Ascending aorta (tissue), 2 donors: ENCODE results near the gene VAT1L. TPM values are rescaled to one million over a fixed set of nuclear protein-coding genes. Genes with fewer than 3 reads are reported as not detected.
A peak's percentile ranks its signal among the peaks of the same experiment; 100 is the strongest.

Experiments
- DNase-seq, 2 donors: peaks; one replicate each; pipeline ENCODE4 v3.0.0-alpha.2; 2019; ENCODE audit warnings: low spot score in 2 of 2
- H3K27ac ChIP-seq, 2 donors: fragments of 200-600 bp; sonication (generic); one replicate each; pipeline ENCODE4 v1.5.1; 2016 to 2017; ENCODE audit warnings: mild to moderate bottlenecking in 1 of 2
- H3K27me3 ChIP-seq: fragments of 200-600 bp; sonication (generic); one replicate; pipeline ENCODE4 v1.5.1; 2017
- H3K36me3 ChIP-seq, 2 donors: fragments of 200-600 bp; sonication (generic); one replicate each; pipeline ENCODE4 v1.5.1; 2016
- H3K4me1 ChIP-seq, 2 donors: fragments of 200-600 bp; sonication (generic); one replicate each; pipeline ENCODE4 v1.5.1; 2016 to 2017; ENCODE audit warnings: mild to moderate bottlenecking in 1 of 2
- H3K4me3 ChIP-seq, 2 donors: fragments of 200-600 bp; sonication (generic); one replicate each; pipeline ENCODE4 v1.5.1; 2016 to 2017; ENCODE audit warnings: mild to moderate bottlenecking in 1 of 2
- H3K9me3 ChIP-seq, 2 donors: fragments of 200-600 bp; sonication (generic); one replicate each; pipeline ENCODE4 v1.5.1; 2016
- intact Hi-C: fragments of 100-400 bp; cut with DNase I; formaldehyde crosslinking; loops from one replicate; pipeline ENCODE4 v1.15.1; 2023
- total RNA-seq: library from RNA; depleted of rRNA; stranded (reverse); fragments of >200 nt; gene quantifications from one replicate; pipeline ENCODE4 v1.1.0, GENCODE V29; 2016
- TF ChIP-seq, protein P1 (sequence below), 3 experiments: fragments of 200-600 bp in 2 of 3; fragments of 450-650 bp in 1 of 3; sonication (generic) in 2 of 3; IDR thresholded peaks; one replicate each; pipeline ENCODE4 v1.5.1; 2016 to 2019; ENCODE audit warnings: antibody characterized with exemption in 3 of 3, mild to moderate bottlenecking in 1 of 3, moderate library complexity in 1 of 3

VAT1L gene
- total RNA-seq, 1 donor from 2014 or later, result 12.6 TPM

DNA sequence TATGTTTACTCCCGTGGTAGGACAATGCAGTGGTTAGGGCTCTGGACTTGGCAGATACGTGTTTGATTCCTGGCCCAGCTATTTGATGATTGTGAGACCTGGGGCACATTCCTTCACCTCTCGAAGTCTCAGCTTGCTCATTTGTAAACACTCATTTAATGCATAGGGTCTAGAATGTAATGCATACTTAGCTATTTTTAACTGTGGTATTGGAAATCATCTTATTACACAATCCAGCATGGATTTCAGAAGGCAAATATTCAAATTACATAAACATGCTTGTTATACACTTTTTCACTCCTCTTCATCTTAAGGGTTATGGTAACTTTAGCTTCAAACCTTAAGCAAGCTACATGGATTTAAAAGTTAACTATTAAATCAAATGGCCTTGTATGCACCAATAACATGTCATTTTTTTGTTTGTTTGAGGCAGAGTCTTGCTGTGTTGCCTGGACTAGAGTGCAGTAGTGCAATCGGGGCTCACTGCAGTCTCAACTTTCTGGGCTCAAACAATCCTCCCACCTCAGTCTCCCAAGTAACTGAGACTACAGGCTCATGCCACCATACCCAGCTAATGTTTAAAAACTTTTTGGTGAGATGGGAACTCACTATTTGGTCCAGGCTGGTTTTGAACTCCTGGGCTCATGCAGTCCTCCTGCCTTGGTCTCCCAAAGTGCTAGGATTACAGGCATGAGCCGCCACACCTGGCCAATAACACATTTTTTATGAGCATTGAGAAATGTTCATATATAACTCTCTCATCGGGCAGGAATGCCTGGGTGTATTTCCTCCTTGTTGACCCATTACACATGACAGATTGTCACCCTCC, 52.5 kb downstream of the VAT1L start:
- Histone ChIP-seq H3K27me3 (no peaks in the 10 kb centered on the region), H3K36me3 (no peaks in the 10 kb centered on the region), H3K4me1 (no peaks in the 10 kb centered on the region), H3K9me3 (no peaks in the 10 kb centered on the region), H3K27ac (no peak overlapping the region), H3K4me3 (no peak overlapping the region)
- peak in 1 of 2 donors; percentile 22 for DNase-seq
- intact Hi-C loops, result no loop called here
- TF ChIP-seq, protein P1, sequence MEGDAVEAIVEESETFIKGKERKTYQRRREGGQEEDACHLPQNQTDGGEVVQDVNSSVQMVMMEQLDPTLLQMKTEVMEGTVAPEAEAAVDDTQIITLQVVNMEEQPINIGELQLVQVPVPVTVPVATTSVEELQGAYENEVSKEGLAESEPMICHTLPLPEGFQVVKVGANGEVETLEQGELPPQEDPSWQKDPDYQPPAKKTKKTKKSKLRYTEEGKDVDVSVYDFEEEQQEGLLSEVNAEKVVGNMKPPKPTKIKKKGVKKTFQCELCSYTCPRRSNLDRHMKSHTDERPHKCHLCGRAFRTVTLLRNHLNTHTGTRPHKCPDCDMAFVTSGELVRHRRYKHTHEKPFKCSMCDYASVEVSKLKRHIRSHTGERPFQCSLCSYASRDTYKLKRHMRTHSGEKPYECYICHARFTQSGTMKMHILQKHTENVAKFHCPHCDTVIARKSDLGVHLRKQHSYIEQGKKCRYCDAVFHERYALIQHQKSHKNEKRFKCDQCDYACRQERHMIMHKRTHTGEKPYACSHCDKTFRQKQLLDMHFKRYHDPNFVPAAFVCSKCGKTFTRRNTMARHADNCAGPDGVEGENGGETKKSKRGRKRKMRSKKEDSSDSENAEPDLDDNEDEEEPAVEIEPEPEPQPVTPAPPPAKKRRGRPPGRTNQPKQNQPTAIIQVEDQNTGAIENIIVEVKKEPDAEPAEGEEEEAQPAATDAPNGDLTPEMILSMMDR (IDR thresholded peaks at IDR 0.05), result no peak

DNA sequence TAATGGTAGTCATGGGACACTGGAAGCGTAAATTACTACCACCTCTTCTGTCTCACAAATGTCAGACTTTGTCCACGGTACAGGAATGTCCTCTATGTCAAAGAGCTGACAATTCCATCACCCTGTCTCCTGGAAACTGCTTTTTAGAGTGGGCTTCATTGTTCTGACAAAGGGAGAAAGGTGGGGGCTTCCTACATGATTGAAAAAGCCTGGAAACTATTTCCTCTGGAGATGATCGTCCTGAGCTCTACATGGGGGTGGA, 53.1 kb downstream of the VAT1L start:
- H3K4me3 ChIP-seq, result no peak overlapping the region
- no peaks in the 10 kb centered on the region for H3K27me3 ChIP-seq
- no peaks in the 10 kb centered on the region for H3K36me3 ChIP-seq
- H3K4me1 ChIP-seq, result no peaks in the 10 kb centered on the region
- H3K9me3 ChIP-seq, result no peaks in the 10 kb centered on the region
- intact Hi-C loops, result no loop called here
- TF ChIP-seq, protein P1 (IDR thresholded peaks at IDR 0.05), result no peak
- H3K27ac ChIP-seq, result no peak overlapping the region
- DNase-seq, result peak in 1 of 2 donors; percentile 38

DNA sequence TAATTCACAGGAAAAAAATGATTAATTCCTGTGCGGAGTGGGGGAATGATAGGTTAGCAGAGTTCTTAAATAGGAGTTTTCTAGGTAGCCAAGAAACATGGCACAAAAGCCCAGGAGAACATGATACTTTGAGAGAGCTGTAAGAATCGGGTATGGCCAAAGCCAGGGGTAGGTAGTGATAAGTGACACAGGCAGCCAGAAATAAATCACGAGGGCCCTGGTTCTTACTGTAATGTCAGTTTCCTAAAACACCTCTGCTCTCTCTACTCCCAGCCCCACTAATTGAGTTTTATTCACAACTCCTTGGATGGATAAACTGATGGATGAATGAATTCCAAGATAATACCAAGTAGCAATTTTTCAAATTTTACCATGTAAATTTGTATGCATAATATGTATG, 54.1 kb downstream of the VAT1L start:
- Histone ChIP-seq H3K4me1 (no peaks in the 10 kb centered on the region), H3K27me3 (no peaks in the 10 kb centered on the region), H3K27ac (no peak overlapping the region), H3K4me3 (no peak overlapping the region), H3K36me3 (peaks cover 0 to under 1% of the 10 kb centered on the region in 2 donors), H3K9me3 (no peaks in the 10 kb centered on the region)
- DNase-seq, result peak in 1 of 2 donors; percentile 30
- TF ChIP-seq, protein P1 (IDR thresholded peaks at IDR 0.05), result no peak
- intact Hi-C loops, result no loop called here

DNA sequence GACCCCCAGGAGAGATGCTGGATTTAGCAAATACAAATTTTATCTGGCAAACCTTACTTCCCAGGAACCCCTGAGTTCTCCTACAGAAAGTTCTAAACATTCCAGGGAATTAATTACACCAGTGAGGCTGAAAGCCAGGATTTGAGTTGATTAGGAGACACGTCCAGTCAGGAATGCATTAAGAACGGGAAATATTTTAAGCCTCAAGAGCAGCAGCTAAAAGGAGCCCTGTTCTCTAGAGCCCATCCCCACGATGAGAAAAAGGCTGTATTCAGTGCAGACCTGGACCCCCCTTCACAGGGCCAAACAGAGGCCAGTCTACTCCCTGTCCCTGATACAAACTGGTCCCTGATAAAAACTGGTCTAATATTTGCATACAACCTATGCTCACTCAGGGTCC, 55.0 kb downstream of the VAT1L start:
- H3K4me1 ChIP-seq, result no peaks in the 10 kb centered on the region
- H3K4me3 ChIP-seq, result no peak overlapping the region
- TF ChIP-seq, protein P1 (IDR thresholded peaks at IDR 0.05), result no peak
- H3K36me3 ChIP-seq, result peaks cover 0 to 8% of the 10 kb centered on the region in 2 donors
- no peaks in the 10 kb centered on the region for H3K9me3 ChIP-seq
- H3K27ac ChIP-seq, result no peak overlapping the region
- no peak for DNase-seq
- intact Hi-C loops, result no loop called here
- H3K27me3 ChIP-seq, result no peaks in the 10 kb centered on the region

DNA sequence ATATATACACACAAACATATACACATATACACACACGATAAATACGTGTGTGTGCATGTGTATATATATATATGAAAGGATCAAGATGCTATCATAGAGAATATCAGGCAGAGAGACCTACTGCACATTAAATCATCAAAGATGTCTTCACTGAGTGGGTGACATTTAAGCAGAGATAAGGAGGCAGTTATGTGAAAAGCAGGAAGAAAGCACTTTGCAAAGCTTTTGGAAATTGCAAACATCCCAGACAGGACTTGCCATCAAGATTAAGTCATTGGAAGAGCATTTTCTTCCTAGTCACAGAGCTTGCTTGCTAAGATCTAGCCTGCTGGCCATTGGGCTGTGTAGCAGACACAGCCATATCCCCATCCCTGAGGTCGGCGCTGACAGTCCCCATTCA, 56.4 kb downstream of the VAT1L start:
- DNase-seq, result no peak
- intact Hi-C loops, result no loop called here
- TF ChIP-seq, protein P1 (IDR thresholded peaks at IDR 0.05), result no peak
- no peaks in the 10 kb centered on the region for H3K4me1 ChIP-seq
- H3K27ac ChIP-seq, result no peak overlapping the region
- H3K9me3 ChIP-seq, result no peaks in the 10 kb centered on the region
- no peaks in the 10 kb centered on the region for H3K27me3 ChIP-seq
- H3K4me3 ChIP-seq, result no peak overlapping the region
- H3K36me3 ChIP-seq, result peaks cover 0 to 8% of the 10 kb centered on the region in 2 donors
